IMR-90 (cell line): ENCODE data around the gene FGA. TPM values are rescaled to one million over a fixed set of nuclear protein-coding genes. Genes with fewer than 3 reads are reported as not detected.

Experiments
- ATAC-seq: fragments of 200-7000 bp; cut with Tn5 transposase; 2 replicates; pipeline ENCODE4 v1.9.1; 2020; ENCODE audit warnings: low read depth, mild to moderate bottlenecking, moderate library complexity
- BruUV-seq: library from RNA; stranded (reverse); fragments of 400-500 nt; replicated peaks from 2 replicates; lab custom pipeline; 2021; lab: Mats Ljungman, UMichigan
- CTCF ChIA-PET: fragments of 300-600 bp; formaldehyde crosslinking; extraction: SDS; loops from one replicate; lab custom pipeline; 2021; ENCODE audit warnings: antibody characterized with exemption; lab: Yijun Ruan, JAX
- POLR2A ChIA-PET: fragments of 300-600 bp; sonication (Branson Sonifier 250); formaldehyde crosslinking; loops from one replicate; lab custom pipeline; 2022; ENCODE audit warnings: antibody characterized with exemption; ENCODE audit not compliant: unreplicated experiment; lab: Charles Lee
- DNase-seq: peaks from one replicate; pipeline ENCODE4 v3.0.0; 2013
- H2AFZ ChIP-seq: replicated peaks from 2 replicates; pipeline ENCODE3; 2013; ENCODE audit warnings: low read length, mild to moderate bottlenecking; ENCODE audit not compliant: poor library complexity
- H2AK5ac ChIP-seq: 2 replicates; pipeline ENCODE4 v1.6.1; 2013; ENCODE audit warnings: low read depth, low read length, inconsistent platforms
- H2AK9ac ChIP-seq: replicated peaks from 2 replicates; pipeline ENCODE3; 2013; ENCODE audit warnings: mild to moderate bottlenecking, low read depth, low read length, moderate library complexity; ENCODE audit not compliant: poor library complexity
- H2BK120ac ChIP-seq: 2 replicates; pipeline ENCODE4 v1.6.1; 2013; ENCODE audit warnings: low read depth, low read length, inconsistent platforms
- H2BK15ac ChIP-seq: 3 replicates; pipeline ENCODE4 v1.6.1; 2013; ENCODE audit warnings: low read depth, low read length, inconsistent platforms
- H2BK20ac ChIP-seq: 2 replicates; pipeline ENCODE4 v1.6.1; 2013; ENCODE audit warnings: low read depth, mild to moderate bottlenecking, inconsistent platforms, low read length, moderate library complexity
- H2BK5ac ChIP-seq: 2 replicates; pipeline ENCODE4 v1.6.1; 2013; ENCODE audit warnings: mild to moderate bottlenecking, low read depth, low read length, inconsistent platforms; ENCODE audit not compliant: poor library complexity, severe bottlenecking
- H3K14ac ChIP-seq: replicated peaks from 2 replicates; pipeline ENCODE4 v1.6.1; 2013; ENCODE audit warnings: low read depth, low read length, inconsistent platforms
- H3K18ac ChIP-seq: 2 replicates; pipeline ENCODE4 v1.6.1; 2013; ENCODE audit warnings: low read depth, low read length, control low read depth
- H3K23ac ChIP-seq: 2 replicates; pipeline ENCODE4 v1.6.1; 2013; ENCODE audit warnings: low read depth, low read length, inconsistent platforms
- H3K27ac ChIP-seq: 2 replicates; pipeline ENCODE4 v1.5.1; 2013; ENCODE audit warnings: mild to moderate bottlenecking, control low read depth, low read length; ENCODE audit not compliant: insufficient read depth
- H3K27me3 ChIP-seq: 2 replicates; pipeline ENCODE4 v1.6.1; 2013; ENCODE audit warnings: low read length; ENCODE audit not compliant: control insufficient read depth, insufficient read depth
- H3K36me3 ChIP-seq: 2 replicates; pipeline ENCODE4 v1.6.1; 2013; ENCODE audit warnings: low read length, mixed read lengths; ENCODE audit not compliant: control insufficient read depth, insufficient read depth
- H3K4ac ChIP-seq: 2 replicates; pipeline ENCODE4 v1.6.1; 2013; ENCODE audit warnings: low read depth, low read length, inconsistent platforms
- H3K4me1 ChIP-seq: 2 replicates; pipeline ENCODE4 v1.6.1; 2013; ENCODE audit warnings: low read length, mixed read lengths; ENCODE audit not compliant: control insufficient read depth, insufficient read depth
- H3K4me2 ChIP-seq: 2 replicates; pipeline ENCODE4 v1.6.1; 2013; ENCODE audit warnings: low read depth, mild to moderate bottlenecking, control low read depth, low read length, moderate library complexity
- H3K4me3 ChIP-seq: 2 replicates; pipeline ENCODE4 v1.5.1; 2013; ENCODE audit warnings: low read depth, mild to moderate bottlenecking, control low read depth, low read length, moderate library complexity; ENCODE audit not compliant: insufficient read depth
- H3K56ac ChIP-seq: 2 replicates; pipeline ENCODE4 v1.6.1; 2013; ENCODE audit warnings: low read length, inconsistent platforms; ENCODE audit not compliant: insufficient read depth; ENCODE audit errors: extremely low read depth
- H3K79me1 ChIP-seq, 2 experiments: 2 replicates each; pipeline ENCODE4 v1.6.1; 2013; ENCODE audit warnings: low read length in 2 of 2, inconsistent platforms in 1 of 2, low read depth in 1 of 2
- H3K9ac ChIP-seq: 2 replicates; pipeline ENCODE4 v1.6.1; 2013; ENCODE audit warnings: low read depth, low read length, control low read depth
- H3K9me1 ChIP-seq: 2 replicates; pipeline ENCODE4 v1.6.1; 2013; ENCODE audit warnings: low read length, inconsistent platforms; ENCODE audit not compliant: insufficient read depth
- H3K9me3 ChIP-seq: 2 replicates; pipeline ENCODE4 v1.6.1; 2013; ENCODE audit warnings: low read length; ENCODE audit not compliant: control insufficient read depth, insufficient read depth
- H4K20me1 ChIP-seq: 2 replicates; pipeline ENCODE4 v1.6.1; 2013; ENCODE audit warnings: low read length, inconsistent platforms; ENCODE audit not compliant: insufficient read depth
- H4K5ac ChIP-seq: 2 replicates; pipeline ENCODE4 v1.6.1; 2013; ENCODE audit warnings: mild to moderate bottlenecking, low read depth, low read length, control low read depth
- H4K8ac ChIP-seq, 2 experiments: 2 replicates each; pipeline ENCODE4 v1.6.1; 2013; ENCODE audit warnings: low read depth in 2 of 2, low read length in 2 of 2, control low read depth in 1 of 2, inconsistent platforms in 1 of 2
- H4K91ac ChIP-seq: 2 replicates; pipeline ENCODE4 v1.6.1; 2013; ENCODE audit warnings: low read depth, low read length, inconsistent platforms; ENCODE audit not compliant: insufficient read depth
- BHLHE40 ChIP-seq: fragments of 150-350 bp; IDR thresholded peaks from 2 replicates; pipeline ENCODE4 v1.6.1; 2016; ENCODE audit warnings: mild to moderate bottlenecking, low read depth, low read length
- CEBPB ChIP-seq: IDR thresholded peaks from 2 replicates; pipeline ENCODE4 v1.6.1; 2012; ENCODE audit warnings: low read depth, low read length, improper control_type of control experiment
- CHD1 ChIP-seq: IDR thresholded peaks from 2 replicates; pipeline ENCODE4 v1.6.1; 2012; ENCODE audit warnings: low read depth, low read length, improper control_type of control experiment
- CTCF ChIP-seq: conservative IDR thresholded peaks from 2 replicates; pipeline ENCODE4 v1.5.1; 2012; ENCODE audit warnings: mild to moderate bottlenecking, low read depth, low read length, improper control_type of control experiment
- ELK1 ChIP-seq: fragments of 150-350 bp; IDR thresholded peaks from 2 replicates; pipeline ENCODE4 v1.6.1; 2016; ENCODE audit warnings: low read depth, mild to moderate bottlenecking, low read length, moderate library complexity, borderline replicate concordance
- FOS ChIP-seq: fragments of 150-350 bp; IDR thresholded peaks from 2 replicates; pipeline ENCODE4 v1.6.1; 2016; ENCODE audit warnings: low read depth, low read length
- MAFK ChIP-seq: IDR thresholded peaks from 2 replicates; pipeline ENCODE4 v1.6.1; 2012; ENCODE audit warnings: low read depth, low read length, improper control_type of control experiment
- MAZ ChIP-seq: IDR thresholded peaks from 2 replicates; pipeline ENCODE4 v1.6.1; 2012; ENCODE audit warnings: low read depth, mild to moderate bottlenecking, low read length, improper control_type of control experiment, moderate library complexity, borderline replicate concordance
- MXI1 ChIP-seq: IDR thresholded peaks from 2 replicates; pipeline ENCODE4 v1.6.1; 2012; ENCODE audit warnings: low read depth, mild to moderate bottlenecking, low read length, moderate library complexity, borderline replicate concordance
- NFE2L2 ChIP-seq: fragments of 150-350 bp; IDR thresholded peaks from 2 replicates; pipeline ENCODE4 v1.6.1; 2016; ENCODE audit warnings: low read depth, mild to moderate bottlenecking, low read length
- POLR2A ChIP-seq: IDR thresholded peaks from 2 replicates; pipeline ENCODE4 v1.6.1; 2012; ENCODE audit warnings: mild to moderate bottlenecking, low read depth, low read length
- RAD21 ChIP-seq: IDR thresholded peaks from 2 replicates; pipeline ENCODE4 v1.6.1; 2012; ENCODE audit warnings: low read length, improper control_type of control experiment
- RCOR1 ChIP-seq: IDR thresholded peaks from 2 replicates; pipeline ENCODE4 v1.6.1; 2012; ENCODE audit warnings: mild to moderate bottlenecking, low read length, improper control_type of control experiment; ENCODE audit not compliant: insufficient replicate concordance
- RFX5 ChIP-seq: IDR thresholded peaks from 2 replicates; pipeline ENCODE4 v1.8.0; 2012; ENCODE audit warnings: low read depth, mild to moderate bottlenecking, low read length, moderate library complexity
- SMC3 ChIP-seq: fragments of 150-350 bp; IDR thresholded peaks from 2 replicates; pipeline ENCODE4 v1.6.1; 2016; ENCODE audit warnings: low read depth, mild to moderate bottlenecking, antibody characterized with exemption, low read length, moderate library complexity
- USF2 ChIP-seq: fragments of 150-350 bp; IDR thresholded peaks from 2 replicates; pipeline ENCODE4 v1.6.1; 2017; ENCODE audit warnings: mild to moderate bottlenecking, antibody characterized with exemption, low read length, low read depth
- WGBS, 2 experiments: methylation state at CpG; one replicate each; pipeline versions ENCODE4 v1.1.5 to v1.1.7; 2013; ENCODE audit warnings: missing lambda C conversion rate in 2 of 2; ENCODE audit not compliant: insufficient read length in 1 of 2; ENCODE audit errors: extremely low coverage in 2 of 2; 5-methylcytosine and 5-hydroxymethylcytosine counted together
- dilution Hi-C: fragments of 300-500 bp; cut with HindIII; formaldehyde crosslinking; loops from one replicate; pipeline ENCODE4 v1.14.3; 2018; ENCODE audit warnings: low sequenced_read_pairs; ENCODE audit not compliant: unreplicated experiment
- in situ Hi-C: fragments of 300-500 bp; cut with MboI; formaldehyde crosslinking; loops from 3 replicates; pipeline ENCODE4 v1.14.3; 2019; ENCODE audit warnings: low sequenced_read_pairs, inconsistent platforms, mixed read lengths
- intact Hi-C: fragments of 100-400 bp; cut with micrococcal nuclease; formaldehyde crosslinking; loops from 2 replicates; pipeline ENCODE4 v1.10.0; 2022
- polyA plus RNA-seq, 3 experiments: library from polyadenylated mRNA; depleted of rRNA; stranded (reverse); fragments of >200 nt; gene quantifications; 2 replicates each; pipeline ENCODE4 v1.2.3, GENCODE V29; 2012; ENCODE audit warnings: low replicate concordance in 1 of 3
- total RNA-seq: library from RNA; depleted of rRNA; stranded (reverse); fragments of >200 nt; gene quantifications from 2 replicates; pipeline ENCODE4 v1.2.3, GENCODE V29; 2012

Gene FGA
- total and polyA plus RNA-seq, 2 of the 4 experiments (the other 2 are of a cell fraction) = not detected

- H3K4me3 ChIP-seq = no peak overlapping the region
- ChIA-PET CTCF (no interaction called here), POLR2A (no interaction called here)
- no peak overlapping the region for H2BK20ac ChIP-seq
- no peaks in the 10 kb centered on the region for H3K9me3 ChIP-seq
- H3K9ac ChIP-seq = no peak overlapping the region
- no peaks in the 10 kb centered on the region for H3K79me1 ChIP-seq
- no peak overlapping the region for H4K5ac ChIP-seq
- H4K91ac ChIP-seq = no peak overlapping the region
- DNase-seq (no peak), ATAC-seq (no peak)
- no peaks in the 10 kb centered on the region for H3K4me1 ChIP-seq
- H2BK15ac ChIP-seq = no peak overlapping the region
- in situ Hi-C loops (no loop called here), dilution Hi-C loops (no loop called here), intact Hi-C loops (no loop called here)
- H3K23ac ChIP-seq = no peak overlapping the region
- no peaks in the 10 kb centered on the region for H3K36me3 ChIP-seq
- no peaks in the 10 kb centered on the region for H4K20me1 ChIP-seq
- H3K9me1 ChIP-seq = no peaks in the 10 kb centered on the region
- H3K27ac ChIP-seq = no peak overlapping the region
- H2AK5ac ChIP-seq = no peak overlapping the region
- no TSS peak for BruUV-seq
- no CpG with 5 or more reads among the region's 2 CpGs for WGBS, 2 experiments
- no peak overlapping the region for H4K8ac ChIP-seq
- no peak overlapping the region for H3K4me2 ChIP-seq
- H3K4ac ChIP-seq = no peak overlapping the region
- H3K56ac ChIP-seq = no peak overlapping the region
- no peak overlapping the region for H2AK9ac ChIP-seq
- no peak overlapping the region for H2AFZ ChIP-seq
- no peak overlapping the region for H2BK120ac ChIP-seq
- no peaks in the 10 kb centered on the region; the same call in 1 of the 2 replicates for H3K27me3 ChIP-seq
- H2BK5ac ChIP-seq = no peak overlapping the region
- no peak overlapping the region for H3K14ac ChIP-seq
- no peak overlapping the region for H3K18ac ChIP-seq
- TF ChIP-seq ELK1 (no peak), SMC3 (no peak), RFX5 (no peak), RCOR1 (no peak), POLR2A (no peak), BHLHE40 (no peak), NFE2L2 (no peak), CHD1 (no peak), CTCF (no peak), FOS (no peak), CEBPB (no peak), USF2 (no peak), MAFK (no peak), MXI1 (no peak), MAZ (no peak), RAD21 (no peak)
Observed at GRCh38 chr4:154582723-154583122, 7.8 kb downstream of the FGA start.
